Activated CD4-positive, CD25-positive, alpha-beta regulatory T cell treated with anti-CD3 and anti-CD28 coated beads, Interleukin-2, amount 50 U/mL, for 72 hours (primary cell): ENCODE measurements around the gene SDK1.
"Not testable (repeated sequence)": the region's sequence is repeated elsewhere in the genome, so short reads cannot be mapped to it uniquely, and the experiment has no call there.

ENCODE experiments used
- DNase-seq: peaks from one replicate; pipeline ENCODE4 v3.0.0; 2021

Gene SDK1

GRCh38 chr7:4070214-4070613 lies 769.2 kb downstream of the SDK1 start:
- no peak for DNase-seq

- no peak for DNase-seq
Measured at GRCh38 chr7:4071370-4072058, 770.5 kb downstream of the SDK1 start.

DNA sequence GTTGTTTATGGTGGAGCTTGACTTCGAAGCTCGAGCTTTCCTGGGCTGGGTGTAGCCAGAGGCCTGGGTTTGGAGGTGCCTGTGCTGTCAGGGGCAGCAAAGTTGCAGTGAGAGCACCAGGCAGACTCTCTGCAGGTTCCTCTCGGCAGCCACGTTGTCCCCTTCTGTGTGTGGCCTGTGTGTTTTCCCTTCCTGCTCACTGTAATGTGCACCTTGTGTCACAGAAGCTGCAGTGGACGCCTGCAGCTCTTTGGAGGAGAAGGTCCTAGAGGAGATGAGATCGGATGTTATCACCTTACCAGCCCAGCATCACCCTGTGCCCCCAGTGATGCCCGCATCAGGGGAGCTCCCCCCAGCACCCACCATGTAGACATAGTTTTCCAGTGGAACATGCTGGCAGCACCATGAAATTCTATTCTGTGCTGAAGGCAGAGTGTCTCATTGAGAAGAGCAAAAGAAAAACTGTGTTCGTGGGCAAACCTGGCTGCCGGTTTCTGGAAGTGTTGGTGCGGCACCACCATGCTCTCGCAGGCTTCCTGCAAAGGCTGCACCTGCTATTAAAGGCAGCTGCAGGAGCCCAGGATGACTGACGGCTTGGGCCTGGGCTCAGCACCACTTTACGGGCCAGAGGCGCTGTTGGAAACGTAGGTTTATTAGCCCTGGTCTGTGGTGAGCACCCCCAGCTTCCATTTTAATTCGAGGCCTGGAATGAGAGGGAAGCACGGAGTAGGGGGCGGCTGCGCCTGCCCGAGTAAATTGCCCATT lies 771.3 kb downstream of the SDK1 start:
- DNase-seq = no peak

GRCh38 chr7:4073052-4073451 lies 772.0 kb downstream of the SDK1 start:
- no peak for DNase-seq

DNA sequence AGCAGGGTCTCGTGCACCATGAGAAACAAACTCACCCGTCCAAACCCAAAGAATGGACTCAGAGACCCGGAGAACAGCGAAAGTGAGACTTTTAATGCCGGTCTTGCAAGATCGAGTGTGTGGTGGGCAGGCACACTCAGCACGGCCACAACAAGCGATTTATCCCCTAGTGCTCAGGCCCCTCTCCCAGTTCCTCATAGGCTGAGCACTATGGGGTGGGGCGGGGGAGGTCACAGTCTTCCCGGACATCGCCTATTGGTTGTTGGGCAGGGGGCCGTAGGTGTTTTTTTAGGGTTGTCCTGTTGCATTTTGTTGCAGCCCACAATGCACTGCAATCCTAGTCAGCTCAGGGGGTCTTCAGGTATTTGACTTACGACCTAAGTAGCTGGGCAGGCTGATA lies 772.7 kb downstream of the SDK1 start:
- no peak for DNase-seq

DNA sequence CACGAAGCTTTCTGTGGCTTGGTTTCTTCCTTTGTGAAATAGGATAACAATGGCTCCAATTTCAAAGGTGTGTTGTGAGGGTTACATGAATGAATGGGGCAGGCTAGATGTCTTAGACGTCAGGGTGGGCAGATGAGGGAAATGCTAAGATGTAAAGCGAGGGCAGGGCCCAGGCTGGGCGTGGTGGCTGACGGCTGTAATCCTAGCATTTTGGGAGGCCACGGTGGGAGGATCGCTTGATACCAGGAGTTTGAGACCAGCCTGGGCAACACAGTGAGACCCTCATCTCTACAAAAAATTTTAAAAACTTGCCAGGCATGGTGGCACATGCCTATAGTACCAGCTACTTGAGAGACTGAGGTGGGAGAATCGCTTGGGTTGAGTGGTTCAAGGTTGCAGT lies 773.4 kb downstream of the SDK1 start:
- no peak for DNase-seq

- DNase-seq = no peak
Measured at GRCh38 chr7:4074994-4075393, 773.9 kb downstream of the SDK1 start.

DNA sequence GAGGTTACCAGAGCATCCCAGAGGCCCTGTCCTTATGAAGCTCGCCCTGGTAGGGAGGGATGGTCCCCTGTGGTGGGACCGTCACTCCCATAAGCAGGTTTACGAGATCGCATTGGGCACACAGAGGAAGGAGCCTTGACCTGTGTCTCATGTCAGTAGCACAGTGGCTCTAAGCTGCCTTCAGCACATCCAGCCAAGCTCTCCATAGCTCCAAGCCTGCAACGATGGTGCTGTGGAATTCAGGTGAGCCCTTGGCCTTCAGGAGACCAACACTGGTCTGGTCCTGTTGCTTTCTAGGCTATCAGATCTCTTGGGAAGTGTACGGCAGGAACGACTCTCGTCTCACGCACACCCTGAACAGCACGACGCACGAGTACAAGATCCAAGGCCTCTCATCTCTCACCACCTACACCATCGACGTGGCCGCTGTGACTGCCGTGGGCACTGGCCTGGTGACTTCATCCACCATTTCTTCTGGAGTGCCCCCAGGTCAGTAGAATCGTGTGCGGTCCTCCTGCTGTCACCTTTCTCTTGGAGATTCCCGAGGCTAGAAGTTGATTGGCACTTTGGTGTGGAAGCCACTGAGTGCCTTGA lies 775.7 kb downstream of the SDK1 start:
- no peak for DNase-seq

- no peak for DNase-seq
Measured at GRCh38 chr7:4077980-4078379, 776.9 kb downstream of the SDK1 start.

DNA sequence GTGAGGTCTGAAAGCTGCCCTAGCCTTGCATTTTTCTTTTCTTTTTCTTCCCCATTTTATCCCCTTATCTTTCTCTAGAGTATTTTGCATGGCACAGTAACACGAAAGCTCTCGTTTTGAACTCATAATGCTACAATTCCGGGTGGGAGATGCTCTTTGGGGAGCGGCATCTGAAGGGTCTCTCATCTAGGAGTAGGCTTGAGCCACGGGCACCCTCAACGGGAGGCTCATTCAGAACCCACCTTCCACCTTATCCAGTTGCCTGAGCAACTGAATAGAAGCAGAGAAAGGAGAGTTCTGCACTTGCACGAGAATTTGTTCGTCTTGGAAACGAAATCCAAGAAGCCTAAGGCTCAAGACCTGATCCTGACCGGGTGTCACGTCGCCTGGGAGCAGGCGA lies 777.5 kb downstream of the SDK1 start:
- no peak for DNase-seq

- DNase-seq = no peak
Measured at GRCh38 chr7:4079366-4079765, 778.3 kb downstream of the SDK1 start.

- DNase-seq = no peak
Measured at GRCh38 chr7:4079956-4080355, 778.9 kb downstream of the SDK1 start.

DNA sequence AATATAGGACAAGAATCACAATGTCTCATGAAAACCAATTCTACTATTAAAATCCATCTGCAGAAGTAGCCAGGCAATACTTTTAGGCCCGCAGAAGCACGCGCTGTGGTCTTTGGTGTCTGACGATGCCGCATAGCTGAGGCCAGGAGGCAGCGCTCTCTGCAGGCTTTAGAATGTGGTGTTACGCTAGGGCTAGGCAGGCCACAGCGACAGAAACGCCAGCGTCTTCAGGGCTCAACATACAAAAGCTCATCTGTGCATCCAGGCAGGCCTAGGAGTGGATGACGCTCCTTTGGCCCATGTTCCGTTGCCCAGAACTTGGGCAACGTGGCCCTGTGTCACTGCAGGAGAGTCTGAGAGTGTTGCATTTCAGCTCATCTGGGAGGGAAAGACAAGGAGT lies 779.9 kb downstream of the SDK1 start:
- no peak for DNase-seq

DNA sequence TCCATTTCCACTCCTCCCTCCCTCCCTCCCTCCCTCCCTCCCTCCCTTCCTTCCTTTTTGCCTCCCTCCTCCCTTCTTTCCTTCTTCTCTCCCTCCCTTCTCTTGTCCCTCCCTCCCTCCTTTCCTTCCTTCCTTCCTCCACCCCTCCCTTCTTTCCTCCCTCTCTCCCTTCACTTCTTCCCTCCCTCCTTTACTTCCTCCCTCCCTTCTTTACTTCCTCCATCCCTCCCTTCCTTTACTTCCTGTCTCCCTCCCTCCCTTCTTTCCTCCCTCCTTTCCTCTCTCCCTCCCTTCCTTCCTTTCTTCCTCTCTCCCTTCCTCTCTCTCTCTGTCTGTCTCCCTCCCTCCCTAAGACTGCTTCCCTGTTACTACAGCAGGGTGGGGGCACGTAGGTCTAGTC lies 782.5 kb downstream of the SDK1 start:
- no peak for DNase-seq

DNA sequence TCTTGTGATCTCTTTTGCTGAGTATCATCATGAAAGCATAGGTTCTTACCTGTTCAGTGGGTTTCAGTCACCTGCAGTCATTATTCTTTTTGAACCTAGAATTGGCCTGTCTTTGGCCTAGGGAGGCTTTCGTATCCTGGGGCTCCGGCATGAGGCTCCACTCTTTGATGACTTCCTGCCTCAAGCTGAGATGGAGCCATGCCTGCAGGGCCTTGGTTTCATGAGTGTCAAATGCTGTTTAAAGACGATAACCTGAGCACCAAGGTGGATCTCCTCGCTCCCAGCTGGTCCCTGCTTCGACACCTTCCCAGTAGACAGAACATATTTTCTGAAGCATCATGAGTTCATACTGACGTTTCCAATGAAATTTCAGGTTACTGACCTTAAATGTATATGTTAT lies 783.2 kb downstream of the SDK1 start:
- DNase-seq = no peak

DNA sequence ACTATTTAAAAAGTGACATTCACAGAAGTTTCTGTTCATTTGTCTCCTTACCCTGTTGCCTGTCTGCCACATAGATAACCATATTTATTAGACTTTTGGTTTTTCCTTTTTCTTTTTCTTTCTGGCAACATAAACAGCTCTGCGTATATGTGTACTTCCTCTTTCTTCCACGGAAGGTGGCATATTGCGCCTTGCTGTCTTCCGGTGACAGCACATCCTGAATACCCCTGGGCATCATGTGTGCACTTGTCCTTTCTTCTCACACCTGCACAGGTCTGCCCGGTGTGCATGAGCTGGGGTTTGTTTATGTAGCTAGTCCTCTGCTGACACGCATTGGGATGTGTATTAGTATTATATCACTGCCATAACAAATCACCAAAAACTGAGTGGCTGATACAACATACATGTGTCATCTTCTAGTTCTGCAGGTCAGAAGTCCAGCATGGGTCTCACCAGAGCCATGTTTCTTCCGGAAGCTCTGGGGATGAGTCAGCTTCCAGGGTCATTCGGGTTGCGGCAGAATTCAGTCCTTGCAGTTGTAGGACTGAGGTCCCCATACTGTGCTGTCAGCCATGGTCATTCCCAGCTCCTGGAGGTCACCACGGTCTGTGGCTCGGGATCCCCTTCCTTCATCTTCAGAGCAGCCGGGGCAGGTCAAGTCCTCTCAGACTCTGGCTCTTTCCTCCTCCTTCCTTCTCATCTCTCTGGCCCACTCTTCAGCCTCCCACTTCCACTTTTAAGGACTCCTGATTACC lies 785.1 kb downstream of the SDK1 start:
- no peak for DNase-seq

GRCh38 chr7:4086723-4087122 lies 785.7 kb downstream of the SDK1 start:
- no peak for DNase-seq

- no peak for DNase-seq
Measured at GRCh38 chr7:4091767-4092166, 790.7 kb downstream of the SDK1 start.

DNA sequence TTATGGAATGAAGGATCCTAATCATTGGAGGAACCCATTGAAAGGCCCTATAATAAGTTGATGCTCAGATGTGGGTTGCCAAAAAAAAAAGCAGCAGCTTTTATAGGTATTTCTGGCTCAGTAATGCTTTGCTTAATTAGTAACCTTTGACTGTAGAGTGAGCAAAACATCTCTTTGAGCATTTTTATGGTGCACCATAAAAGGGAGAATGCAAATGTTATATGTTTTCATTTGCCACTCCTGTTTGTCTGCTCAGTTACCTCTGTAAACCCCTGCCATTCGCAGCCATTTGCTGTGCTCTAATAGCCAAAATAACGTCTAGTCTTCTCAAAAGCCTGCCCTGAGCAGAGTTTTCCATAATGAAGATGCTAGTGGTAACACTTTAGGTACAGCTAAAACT lies 792.0 kb downstream of the SDK1 start:
- no peak for DNase-seq

- DNase-seq = no peak
Measured at GRCh38 chr7:4093483-4093882, 792.4 kb downstream of the SDK1 start.

GRCh38 chr7:4094158-4094557 lies 793.1 kb downstream of the SDK1 start:
- DNase-seq = not testable (repeated sequence)

- DNase-seq = no peak
Measured at GRCh38 chr7:4097001-4097609, 796.1 kb downstream of the SDK1 start.

- no peak for DNase-seq
Measured at GRCh38 chr7:4098169-4098568, 797.1 kb downstream of the SDK1 start.
